HG02973 (cell line): ENCODE measurements around the gene KRTCAP3.
"Not testable (repeated sequence)": the region's sequence is repeated elsewhere in the genome, so short reads cannot be mapped to it uniquely, and the experiment has no call there.

ENCODE experiments used
- ATAC-seq: cut with Tn5 transposase; IDR thresholded peaks from one replicate; pipeline ENCODE4 v1.9.1; 2021; ENCODE audit warnings: moderate library complexity; ENCODE audit not compliant: unreplicated experiment

Gene KRTCAP3

GRCh38 chr2:27441958-27442919 lies at the start of gene KRTCAP3:
KRTCAP3 (plus strand) TSS chr2:27442381; CDS start chr2:27442413, 32 bp downstream.
- no peak for ATAC-seq

- ATAC-seq = no peak
Measured at GRCh38 chr2:27393225-27393624, 49.0 kb upstream of the KRTCAP3 start.

- ATAC-seq = no peak
Measured at GRCh38 chr2:27398962-27399361, 43.2 kb upstream of the KRTCAP3 start.

- no peak for ATAC-seq
Measured at GRCh38 chr2:27400348-27401135, 41.6 kb upstream of the KRTCAP3 start.

- ATAC-seq = no peak
Measured at GRCh38 chr2:27407798-27408491, 34.2 kb upstream of the KRTCAP3 start.

- ATAC-seq = peak; percentile 18
Measured at GRCh38 chr2:27408601-27409320, 33.4 kb upstream of the KRTCAP3 start.

- peak; percentile 91 for ATAC-seq
Measured at GRCh38 chr2:27409321-27410073, 32.7 kb upstream of the KRTCAP3 start, which contains the start of gene PPM1G. PPM1G (minus strand) TSS chr2:27409591; CDS start chr2:27409422, 169 bp downstream.

- no peak for ATAC-seq
Measured at GRCh38 chr2:27412419-27413152, 29.6 kb upstream of the KRTCAP3 start.

GRCh38 chr2:27416151-27416550 lies 26.0 kb upstream of the KRTCAP3 start:
- no peak for ATAC-seq

GRCh38 chr2:27420996-27421395 lies 21.2 kb upstream of the KRTCAP3 start:
- no peak for ATAC-seq

- no peak for ATAC-seq
Measured at GRCh38 chr2:27421660-27422250, 20.4 kb upstream of the KRTCAP3 start.

- ATAC-seq = no peak
Measured at GRCh38 chr2:27422958-27423357, 19.2 kb upstream of the KRTCAP3 start.

GRCh38 chr2:27425039-27425438 lies 17.1 kb upstream of the KRTCAP3 start:
- ATAC-seq = not testable (repeated sequence)

- no peak for ATAC-seq
Measured at GRCh38 chr2:27427863-27428212, 14.3 kb upstream of the KRTCAP3 start.

- ATAC-seq = peak; percentile 91
Measured at GRCh38 chr2:27428213-27428977, 13.8 kb upstream of the KRTCAP3 start, which contains the start of gene NRBP1. NRBP1 (plus strand) TSS chr2:27428631; CDS start chr2:27433274, 4,643 bp downstream.

- ATAC-seq = peak; percentile 58
Measured at GRCh38 chr2:27428978-27429541, 13.1 kb upstream of the KRTCAP3 start.

- ATAC-seq = no peak
Measured at GRCh38 chr2:27431395-27431794, 10.8 kb upstream of the KRTCAP3 start.
